Transverse colon (tissue), 4 donors: ENCODE measurements around the gene MPRIP. TPM values are rescaled to one million over a fixed set of nuclear protein-coding genes. Genes with fewer than 3 reads are reported as not detected.

ENCODE experiments used
- DNase-seq: peaks from one replicate; pipeline ENCODE4 v3.0.0-alpha.2; 2019
- H3K27ac ChIP-seq, 4 donors: fragments of 200-600 bp; sonication (generic); 2 replicates each; pipeline ENCODE4 v1.5.1; 2016 to 2018; ENCODE audit warnings: inconsistent platforms in 4 of 4
- H3K27me3 ChIP-seq: fragments of 200-600 bp; sonication (generic); 2 replicates; pipeline ENCODE4 v1.5.1; 2017; ENCODE audit warnings: inconsistent platforms
- H3K36me3 ChIP-seq, 4 donors: fragments of 200-600 bp; sonication (generic); 2 replicates each; pipeline ENCODE4 v1.5.1; 2017 to 2019; ENCODE audit warnings: inconsistent platforms in 4 of 4
- H3K4me1 ChIP-seq, 4 donors: fragments of 200-600 bp; sonication (generic); 2 replicates each; pipeline ENCODE4 v1.5.1; 2017 to 2020; ENCODE audit warnings: inconsistent platforms in 4 of 4
- H3K4me3 ChIP-seq, 4 donors: fragments of 200-600 bp; sonication (generic); 1 replicate in 1 of 4; 2 replicates in 3 of 4; pipeline versions ENCODE4 v1.5.1 to v1.6.1; 2017 to 2019; ENCODE audit warnings: inconsistent platforms in 4 of 4
- H3K9me3 ChIP-seq, 2 donors: fragments of 200-600 bp; sonication (generic); 2 replicates each; pipeline ENCODE4 v1.5.1; 2017 to 2019; ENCODE audit warnings: inconsistent platforms in 2 of 2
- EP300 ChIP-seq: sonication (generic); formaldehyde crosslinking; IDR thresholded peaks from one replicate; pipeline ENCODE4 v1.6.1; 2017; ENCODE audit warnings: antibody characterized with exemption, low read depth
- POLR2A ChIP-seq: fragments of 450-650 bp; IDR thresholded peaks from one replicate; pipeline ENCODE4 v1.6.1; 2016; ENCODE audit warnings: antibody characterized with exemption, mild to moderate bottlenecking, moderate library complexity
- POLR2AphosphoS5 ChIP-seq, 3 donors: sonication (generic); formaldehyde crosslinking; IDR thresholded peaks; one replicate each; pipeline ENCODE4 v1.6.1; 2016; ENCODE audit warnings: antibody characterized with exemption in 3 of 3
- WGBS, 2 donors: methylation state at CpG; one replicate each; pipeline ENCODE4 v1.1.5; 2018; ENCODE audit warnings: low coverage in 1 of 2; 5-methylcytosine and 5-hydroxymethylcytosine counted together
- in situ Hi-C, 4 donors: fragments of 200-750 bp; cut with MboI; loops; one replicate each; pipeline versions ENCODE4 v1.15.0 to v1.15.1; 2017; ENCODE audit warnings: low sequenced_read_pairs in 3 of 4, low pct_ligation_motif_present in 1 of 4, low pct_unique_long_range_greater_than_20kb in 1 of 4
- intact Hi-C: fragments of 100-400 bp; cut with DNase I; formaldehyde crosslinking; loops from one replicate; pipeline ENCODE4 v1.15.1; 2023; ENCODE audit warnings: low total_unique reads
- total RNA-seq, 4 donors: library from RNA; depleted of rRNA; stranded (reverse); fragments of >200 nt; gene quantifications; one replicate each; pipeline ENCODE4 v1.1.0, GENCODE V29; 2016
- TF ChIP-seq, protein P1 (sequence below), 5 experiments: fragments of 200-600 bp in 3 of 5; fragments of 450-650 bp in 2 of 5; sonication (generic) in 3 of 5; IDR thresholded peaks; 1 replicate in 2 of 5; 2 replicates in 3 of 5; pipeline ENCODE4 v1.5.1; 2016 to 2017; ENCODE audit warnings: antibody characterized with exemption in 5 of 5, inconsistent platforms in 3 of 5, mild to moderate bottlenecking in 2 of 5, moderate library complexity in 1 of 5

The MPRIP gene
- total RNA-seq, 4 donors from 2014 or later, result 124 to 368 (median 158) TPM

DNA sequence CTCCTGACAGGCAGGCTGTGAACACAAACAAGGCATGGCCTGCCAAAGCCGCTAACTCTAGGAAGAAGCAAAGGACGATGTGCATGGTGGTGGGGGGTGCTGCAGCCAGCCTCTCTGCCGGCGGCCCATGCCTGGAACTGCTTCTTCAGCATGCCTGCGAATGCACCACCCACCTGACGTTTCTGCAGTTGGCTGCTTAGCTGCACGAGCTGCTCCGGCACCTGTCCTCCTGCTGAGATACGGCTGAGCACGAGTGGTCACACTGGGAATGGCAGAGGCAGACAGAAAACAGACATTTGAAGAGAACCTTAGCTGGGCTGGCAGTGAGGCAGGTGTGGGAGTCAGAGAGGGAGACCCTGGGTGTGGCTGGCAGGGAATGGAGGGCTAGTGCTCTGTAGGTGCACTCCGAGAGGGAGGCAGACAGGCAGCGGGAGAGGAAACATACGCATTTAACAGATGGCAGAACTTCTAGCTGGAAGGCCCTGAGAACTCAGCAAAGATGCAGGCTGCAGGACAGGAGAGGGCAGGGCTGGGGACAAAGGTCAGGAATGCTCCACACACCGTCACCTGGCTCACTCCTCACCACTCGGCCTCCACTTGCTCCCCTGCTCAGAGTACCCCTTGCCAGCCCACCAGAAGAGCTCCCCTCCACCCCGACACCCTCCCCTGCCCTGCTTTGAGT lies 189.5 kb downstream of the MPRIP start:
- intact Hi-C loops, result loop anchor here (10.0 kb wide), 1 partner anchor 87 kb away; no protein-coding TSS in a partner anchor
- H3K4me1 ChIP-seq, result peaks cover 6 to 35% (median 12%) of the 10 kb centered on the region in 4 donors
- TF ChIP-seq, protein P1, sequence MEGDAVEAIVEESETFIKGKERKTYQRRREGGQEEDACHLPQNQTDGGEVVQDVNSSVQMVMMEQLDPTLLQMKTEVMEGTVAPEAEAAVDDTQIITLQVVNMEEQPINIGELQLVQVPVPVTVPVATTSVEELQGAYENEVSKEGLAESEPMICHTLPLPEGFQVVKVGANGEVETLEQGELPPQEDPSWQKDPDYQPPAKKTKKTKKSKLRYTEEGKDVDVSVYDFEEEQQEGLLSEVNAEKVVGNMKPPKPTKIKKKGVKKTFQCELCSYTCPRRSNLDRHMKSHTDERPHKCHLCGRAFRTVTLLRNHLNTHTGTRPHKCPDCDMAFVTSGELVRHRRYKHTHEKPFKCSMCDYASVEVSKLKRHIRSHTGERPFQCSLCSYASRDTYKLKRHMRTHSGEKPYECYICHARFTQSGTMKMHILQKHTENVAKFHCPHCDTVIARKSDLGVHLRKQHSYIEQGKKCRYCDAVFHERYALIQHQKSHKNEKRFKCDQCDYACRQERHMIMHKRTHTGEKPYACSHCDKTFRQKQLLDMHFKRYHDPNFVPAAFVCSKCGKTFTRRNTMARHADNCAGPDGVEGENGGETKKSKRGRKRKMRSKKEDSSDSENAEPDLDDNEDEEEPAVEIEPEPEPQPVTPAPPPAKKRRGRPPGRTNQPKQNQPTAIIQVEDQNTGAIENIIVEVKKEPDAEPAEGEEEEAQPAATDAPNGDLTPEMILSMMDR (IDR thresholded peaks at IDR 0.05), result no peak
- no peak for TF ChIP-seq POLR2AphosphoS5 (IDR thresholded peaks at IDR 0.05)
- no peak for TF ChIP-seq EP300
- TF ChIP-seq POLR2A, result no peak
- no peaks in the 10 kb centered on the region for H3K9me3 ChIP-seq
- H3K27ac ChIP-seq, result no peak overlapping the region
- peaks cover 0 to 48% (median 24%) of the 10 kb centered on the region in 4 donors for H3K36me3 ChIP-seq
- H3K27me3 ChIP-seq, result no peaks in the 10 kb centered on the region
- no peak overlapping the region for H3K4me3 ChIP-seq
- peak; percentile 29 for DNase-seq
- in situ Hi-C loops, result no loop called here
- WGBS, 2 donors, result 75 to 80% methylated on average over 1 to 16 of the region's 16 CpGs

DNA sequence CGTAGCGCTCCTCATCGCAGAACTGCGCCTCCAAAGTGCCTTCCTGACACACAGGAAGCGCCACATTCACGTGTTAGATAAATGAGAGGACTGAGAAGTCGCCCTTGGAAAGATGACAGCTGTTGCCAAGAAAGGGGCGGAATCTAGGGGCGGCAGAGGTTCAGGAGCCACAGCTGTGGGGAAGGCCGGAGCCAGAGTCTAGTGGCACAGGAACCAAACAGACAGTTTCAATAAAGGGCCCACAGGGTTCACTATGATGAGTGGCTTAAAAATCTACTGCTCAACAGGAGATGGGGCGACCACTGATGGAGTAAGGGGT lies 190.0 kb downstream of the MPRIP start:
- DNase-seq, result no peak
- no peaks in the 10 kb centered on the region for H3K27me3 ChIP-seq
- no peak overlapping the region for H3K4me3 ChIP-seq
- WGBS, 2 donors, result 82 to 100% methylated on average over 1 to 11 of the region's 11 CpGs
- H3K4me1 ChIP-seq, result peaks cover 6 to 35% (median 12%) of the 10 kb centered on the region in 4 donors
- TF ChIP-seq, protein P1 (IDR thresholded peaks at IDR 0.05), result no peak
- no peak for TF ChIP-seq POLR2AphosphoS5 (IDR thresholded peaks at IDR 0.05)
- TF ChIP-seq EP300, result no peak
- no peak for TF ChIP-seq POLR2A
- intact Hi-C loops, result loop anchor here (10.0 kb wide), 1 partner anchor 87 kb away; no protein-coding TSS in a partner anchor
- peaks cover 0 to 43% (median 22%) of the 10 kb centered on the region in 4 donors for H3K36me3 ChIP-seq
- no peaks in the 10 kb centered on the region for H3K9me3 ChIP-seq
- no peak overlapping the region for H3K27ac ChIP-seq
- in situ Hi-C loops, result no loop called here

DNA sequence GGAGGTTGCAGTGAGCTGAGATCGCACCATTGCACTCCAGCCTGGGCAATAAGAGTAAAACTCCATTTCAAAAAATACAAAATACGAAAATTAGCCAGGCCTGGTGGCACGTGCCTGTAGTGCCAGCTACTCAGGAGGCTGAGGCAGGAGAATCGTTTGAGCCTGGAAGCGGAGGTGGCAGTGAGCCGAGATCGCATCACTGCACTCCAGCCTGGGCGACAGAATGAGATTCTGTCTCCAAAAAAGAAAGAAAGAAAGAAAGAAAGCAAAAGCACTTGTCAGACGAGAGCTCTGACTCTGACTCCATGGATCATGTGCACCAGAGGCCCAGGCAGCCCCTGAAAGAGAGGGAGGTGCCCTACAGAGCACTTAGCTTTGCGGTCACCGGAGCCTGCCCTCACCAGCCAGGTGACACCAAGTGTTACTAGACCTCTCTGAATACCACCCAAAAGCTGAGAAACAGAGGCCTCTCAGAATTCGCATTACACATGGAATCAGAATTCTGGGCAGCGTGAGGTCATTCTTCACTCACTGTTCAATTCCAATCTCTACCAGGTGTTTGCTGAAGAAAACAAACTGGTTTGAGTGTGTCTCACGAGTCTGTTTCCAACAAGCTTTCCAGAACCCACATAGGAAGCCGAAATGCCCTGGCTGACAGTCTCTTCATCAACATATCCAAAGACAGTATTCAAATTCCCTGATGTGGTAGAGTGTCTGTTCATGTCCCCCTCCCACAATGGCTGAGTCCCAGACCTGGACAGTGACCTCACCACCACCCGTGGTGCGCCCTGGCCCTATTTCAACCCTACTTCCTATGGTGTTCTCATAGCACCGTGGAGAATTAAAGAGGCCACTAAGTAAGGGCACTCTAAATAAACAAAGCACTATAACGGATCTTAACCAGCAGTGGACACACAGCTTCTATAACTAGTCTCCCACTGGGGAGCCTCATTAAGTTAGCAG lies 193.2 kb downstream of the MPRIP start:
- no peaks in the 10 kb centered on the region for H3K9me3 ChIP-seq
- peak overlapping the region; percentile 76 to 97 (median 89) for H3K4me3 ChIP-seq
- no peak for DNase-seq
- TF ChIP-seq POLR2A, result no peak
- no peak for TF ChIP-seq POLR2AphosphoS5 (IDR thresholded peaks at IDR 0.05)
- TF ChIP-seq, protein P1 (IDR thresholded peaks at IDR 0.05), result no peak
- TF ChIP-seq EP300, result no peak
- H3K27ac ChIP-seq, result peak overlapping the region; percentile 88 to 96 (median 90)
- 55 to 77% methylated on average over 7 to 19 of the region's 19 CpGs for WGBS, 2 donors
- peaks cover 0 to 17% (median 6%) of the 10 kb centered on the region in 4 donors for H3K36me3 ChIP-seq
- intact Hi-C loops (loop anchor here (10.0 kb wide), 1 partner anchor 91 kb away; no protein-coding TSS in a partner anchor), in situ Hi-C loops (no loop called here)
- peaks cover 10 to 46% (median 16%) of the 10 kb centered on the region in 4 donors for H3K4me1 ChIP-seq
- no peaks in the 10 kb centered on the region for H3K27me3 ChIP-seq
